Cardiac fibroblast (primary cell): ENCODE data around the gene HTR3C.
"Not testable (repeated sequence)": the region's sequence is repeated elsewhere in the genome, so short reads cannot be mapped to it uniquely, and the experiment has no call there.

Experiments
- DNase-seq, 2 donors: peaks; one replicate each; pipeline versions ENCODE4 v3.0.0 to v3.0.0-alpha.2; 2010; ENCODE audit warnings: low read depth in 2 of 2
- H3K4me3 ChIP-seq, 2 donors: replicated peaks in 1 of 2; 1 replicate in 1 of 2; 2 replicates in 1 of 2; pipeline ENCODE4 v1.5.1; 2011; ENCODE audit warnings: low read depth in 2 of 2, low read length in 2 of 2, mild to moderate bottlenecking in 2 of 2, moderate library complexity in 1 of 2
- TF ChIP-seq, protein P1 (sequence below): IDR thresholded peaks from one replicate; pipeline ENCODE4 v1.5.1; 2011; ENCODE audit warnings: low read depth, mild to moderate bottlenecking, low read length, inconsistent platforms

HTR3C gene

GRCh38 chr3:184031187-184031792, 21.6 kb upstream of the HTR3C start, which contains the start of gene HTR3D:
HTR3D (plus strand) TSS chr3:184031742; CDS start chr3:184031742, 0 bp downstream.
- DNase-seq: no peak
- TF ChIP-seq, protein P1, sequence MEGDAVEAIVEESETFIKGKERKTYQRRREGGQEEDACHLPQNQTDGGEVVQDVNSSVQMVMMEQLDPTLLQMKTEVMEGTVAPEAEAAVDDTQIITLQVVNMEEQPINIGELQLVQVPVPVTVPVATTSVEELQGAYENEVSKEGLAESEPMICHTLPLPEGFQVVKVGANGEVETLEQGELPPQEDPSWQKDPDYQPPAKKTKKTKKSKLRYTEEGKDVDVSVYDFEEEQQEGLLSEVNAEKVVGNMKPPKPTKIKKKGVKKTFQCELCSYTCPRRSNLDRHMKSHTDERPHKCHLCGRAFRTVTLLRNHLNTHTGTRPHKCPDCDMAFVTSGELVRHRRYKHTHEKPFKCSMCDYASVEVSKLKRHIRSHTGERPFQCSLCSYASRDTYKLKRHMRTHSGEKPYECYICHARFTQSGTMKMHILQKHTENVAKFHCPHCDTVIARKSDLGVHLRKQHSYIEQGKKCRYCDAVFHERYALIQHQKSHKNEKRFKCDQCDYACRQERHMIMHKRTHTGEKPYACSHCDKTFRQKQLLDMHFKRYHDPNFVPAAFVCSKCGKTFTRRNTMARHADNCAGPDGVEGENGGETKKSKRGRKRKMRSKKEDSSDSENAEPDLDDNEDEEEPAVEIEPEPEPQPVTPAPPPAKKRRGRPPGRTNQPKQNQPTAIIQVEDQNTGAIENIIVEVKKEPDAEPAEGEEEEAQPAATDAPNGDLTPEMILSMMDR: no peak
- no peak within 1 kb of the TSS for H3K4me3 ChIP-seq

GRCh38 chr3:184037816-184038215, 15.0 kb upstream of the HTR3C start:
- DNase-seq: no peak

GRCh38 chr3:184038307-184038706, 14.5 kb upstream of the HTR3C start:
- DNase-seq: not testable (repeated sequence)

More at GRCh38 chr3:184037816-184038215, 15.0 kb upstream of the HTR3C start:
- H3K4me3 ChIP-seq: no peak overlapping the region
- TF ChIP-seq, protein P1: no peak

DNA sequence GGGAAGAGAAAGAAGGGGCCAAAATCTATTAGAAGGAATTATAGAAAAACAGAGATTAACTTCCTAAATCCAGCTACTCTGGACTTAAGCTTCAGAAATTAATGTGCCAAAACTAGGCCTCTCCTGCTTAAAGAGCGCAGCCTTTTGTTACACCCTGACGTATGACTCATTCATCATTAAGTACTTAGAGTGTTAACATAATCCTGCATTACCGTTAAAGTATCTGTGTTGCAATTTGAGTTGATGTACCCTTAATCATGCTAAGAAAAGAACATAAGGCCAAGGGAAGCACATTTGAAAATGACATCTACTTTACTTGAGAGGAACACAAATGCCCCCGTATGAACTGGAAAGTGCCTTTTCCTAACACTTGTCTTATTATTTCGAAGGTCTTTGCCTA, 13.4 kb upstream of the HTR3C start:
- DNase-seq: peak in 1 of 2 donors; percentile 61
- TF ChIP-seq, protein P1: no peak
- H3K4me3 ChIP-seq: no peak overlapping the region

More at GRCh38 chr3:184038307-184038706, 14.5 kb upstream of the HTR3C start:
- H3K4me3 ChIP-seq: not testable (repeated sequence)

- TF ChIP-seq, protein P1: peak; percentile 51
These were observed 12.8 kb upstream of the HTR3C start for GRCh38 chr3:184040010-184040409.

GRCh38 chr3:184042617-184043016, 10.2 kb upstream of the HTR3C start:
- TF ChIP-seq, protein P1: no peak
- H3K4me3 ChIP-seq: no peak overlapping the region
- DNase-seq: no peak

More at GRCh38 chr3:184040010-184040409, 12.8 kb upstream of the HTR3C start:
- DNase-seq: peak; percentile 39 to 59
- H3K4me3 ChIP-seq: no peak overlapping the region

- no peak overlapping the region for H3K4me3 ChIP-seq
- TF ChIP-seq, protein P1: no peak
- DNase-seq: no peak
These were observed 6.9 kb upstream of the HTR3C start for GRCh38 chr3:184045995-184046394.
